ENCODE data around the gene ARHGEF16.

The ARHGEF16 gene

DNA sequence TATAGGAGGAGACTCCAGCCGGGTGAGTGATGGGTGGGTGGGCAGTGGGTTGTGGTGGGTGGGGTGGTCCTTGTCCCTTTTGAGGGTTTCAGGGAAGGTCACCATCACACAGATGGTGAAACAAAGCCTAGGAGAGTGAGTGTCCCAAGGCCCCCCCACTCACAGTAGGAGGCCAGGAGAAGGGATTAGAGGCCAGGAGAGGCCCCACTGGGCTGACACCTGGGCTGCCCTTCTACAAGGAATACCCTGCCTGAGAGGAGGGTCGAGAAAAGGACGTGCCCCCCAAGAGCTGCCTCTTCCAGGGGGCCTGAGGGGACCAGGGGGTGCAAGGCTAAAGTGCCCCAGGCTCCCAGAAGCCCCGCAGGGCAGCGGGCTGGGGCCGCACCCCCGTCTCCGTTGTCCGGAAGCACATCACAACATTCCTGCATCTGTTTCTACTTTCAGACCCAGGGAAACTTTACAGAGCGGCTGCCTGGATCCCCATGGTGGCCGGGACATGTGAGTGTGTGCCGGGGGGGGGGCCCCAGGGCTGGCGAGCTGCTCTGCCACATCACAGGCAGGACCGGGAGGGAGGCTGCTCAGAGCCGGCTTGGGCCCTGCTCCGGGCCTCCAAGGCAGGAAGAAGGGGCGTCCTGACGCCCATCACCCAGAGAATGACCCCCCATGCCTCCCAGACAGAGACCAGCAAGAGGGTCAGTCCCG is 68.2 kb downstream of the ARHGEF16 start:
- DNase-seq = no peak

DNA sequence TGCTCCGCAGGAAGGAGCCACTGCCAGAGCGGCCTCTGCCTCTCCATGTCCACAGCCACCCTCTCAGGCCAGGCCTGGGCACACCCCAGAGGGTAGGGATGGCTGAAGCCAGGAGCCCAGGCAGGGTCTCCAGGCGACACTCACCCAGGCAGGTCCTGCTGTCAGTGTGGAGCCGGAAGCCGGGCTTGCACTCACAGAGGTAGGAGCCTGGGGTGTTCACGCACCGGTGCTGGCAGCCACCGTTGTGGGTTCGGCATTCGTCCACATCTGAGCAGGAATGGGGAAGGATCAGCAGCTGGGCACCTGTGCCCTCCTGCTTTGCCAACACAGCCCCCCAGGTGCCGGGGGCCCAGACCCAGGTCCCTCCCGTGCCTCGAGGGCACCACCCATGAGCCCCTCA is 69.5 kb downstream of the ARHGEF16 start:
- DNase-seq = no peak

DNA sequence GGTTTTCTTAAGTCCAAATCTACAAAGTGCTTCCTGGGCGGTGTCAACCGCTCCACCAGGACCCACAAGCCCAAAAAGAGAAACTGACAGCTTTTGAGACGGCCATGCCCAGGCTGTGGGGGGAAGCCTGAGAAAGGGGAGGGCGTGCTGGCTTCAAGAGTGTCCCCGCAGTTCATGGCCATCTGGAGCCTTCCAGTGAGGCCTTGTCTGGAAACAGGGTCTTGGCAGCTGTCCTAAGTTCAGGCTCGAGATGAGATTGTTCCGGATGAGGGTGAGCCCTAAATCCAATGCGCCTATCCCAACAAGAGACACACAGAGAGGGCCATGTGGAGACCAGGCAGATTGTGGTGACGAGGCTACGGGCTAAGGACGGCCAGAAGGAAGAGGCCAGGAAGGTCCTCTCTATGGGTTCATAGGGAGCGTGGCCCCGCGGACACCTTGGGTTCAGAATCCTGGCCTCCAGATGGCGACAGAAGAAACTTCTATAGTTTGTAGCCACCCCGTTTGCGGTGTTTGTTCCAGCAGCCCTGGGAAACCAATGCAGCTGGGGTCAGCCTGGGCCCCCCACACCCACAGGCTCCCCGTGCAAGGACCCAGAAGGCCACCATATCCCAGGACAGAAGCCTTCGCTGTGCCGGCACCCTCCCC is 70.2 kb downstream of the ARHGEF16 start:
- DNase-seq = no peak

DNA sequence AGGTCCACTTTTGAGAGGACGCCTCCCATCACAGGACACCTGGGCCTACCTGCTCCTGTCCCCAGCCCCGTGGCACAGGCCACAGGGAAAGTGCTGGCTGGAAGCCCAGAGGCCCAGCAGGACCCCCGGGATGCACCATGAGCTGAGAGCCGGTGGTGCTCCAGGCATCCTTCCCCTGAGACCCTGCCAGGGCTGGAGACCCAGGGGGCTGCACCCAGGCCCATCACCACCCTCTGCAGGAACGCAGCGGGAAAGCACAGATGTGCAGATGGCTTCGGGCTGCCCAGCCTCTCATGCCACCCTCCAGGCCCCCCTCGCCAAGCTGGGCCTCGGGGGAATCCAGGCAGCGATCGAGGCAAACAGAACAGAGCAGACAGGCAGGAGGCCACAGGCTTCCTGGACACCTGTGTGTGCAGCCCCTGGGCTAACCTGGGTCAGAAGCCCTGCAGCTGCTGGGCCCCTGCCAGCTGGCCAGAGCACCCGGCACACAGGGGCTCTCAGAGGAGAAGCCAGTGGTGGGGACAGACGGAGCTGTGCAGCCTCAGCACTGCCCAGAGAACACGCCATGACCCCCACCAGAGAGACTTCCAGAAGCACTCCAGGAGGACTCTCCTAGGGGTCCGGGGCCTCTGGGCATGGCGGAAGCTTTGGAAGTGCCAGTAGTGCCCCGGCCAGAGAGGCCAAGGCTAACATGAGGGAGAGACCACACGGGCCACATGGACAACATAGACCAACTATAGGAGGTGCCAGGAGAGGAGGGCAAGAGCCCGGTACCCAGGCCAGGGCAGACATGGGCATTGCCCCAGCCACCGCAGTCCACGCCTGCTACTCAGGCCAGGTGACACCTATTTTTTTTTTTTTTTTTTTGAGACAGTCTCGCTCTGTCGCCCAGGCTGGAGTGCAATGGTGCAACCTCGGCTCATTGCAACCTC is 71.4 kb downstream of the ARHGEF16 start:
- DNase-seq = no peak

DNA sequence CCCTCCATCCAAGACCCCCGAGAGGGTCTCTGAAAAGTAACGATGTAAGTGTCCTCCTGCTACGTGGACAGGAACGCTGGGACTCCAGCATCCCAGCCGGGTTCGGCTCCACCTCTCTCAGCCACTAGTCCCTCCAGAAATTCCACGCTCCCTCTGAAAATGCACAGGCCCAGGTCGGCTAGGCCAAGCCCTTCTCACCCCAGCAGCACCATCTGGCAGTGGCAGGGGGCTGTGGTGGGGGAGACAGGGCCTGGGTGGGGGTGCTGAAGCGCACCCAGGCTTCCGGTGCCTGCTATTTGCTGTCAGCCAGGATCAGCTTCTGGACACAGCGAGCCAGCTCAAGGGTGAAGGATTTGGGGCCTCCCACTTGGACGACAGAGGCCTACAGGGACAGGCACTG is 73.3 kb downstream of the ARHGEF16 start:
- no peak for DNase-seq

DNA sequence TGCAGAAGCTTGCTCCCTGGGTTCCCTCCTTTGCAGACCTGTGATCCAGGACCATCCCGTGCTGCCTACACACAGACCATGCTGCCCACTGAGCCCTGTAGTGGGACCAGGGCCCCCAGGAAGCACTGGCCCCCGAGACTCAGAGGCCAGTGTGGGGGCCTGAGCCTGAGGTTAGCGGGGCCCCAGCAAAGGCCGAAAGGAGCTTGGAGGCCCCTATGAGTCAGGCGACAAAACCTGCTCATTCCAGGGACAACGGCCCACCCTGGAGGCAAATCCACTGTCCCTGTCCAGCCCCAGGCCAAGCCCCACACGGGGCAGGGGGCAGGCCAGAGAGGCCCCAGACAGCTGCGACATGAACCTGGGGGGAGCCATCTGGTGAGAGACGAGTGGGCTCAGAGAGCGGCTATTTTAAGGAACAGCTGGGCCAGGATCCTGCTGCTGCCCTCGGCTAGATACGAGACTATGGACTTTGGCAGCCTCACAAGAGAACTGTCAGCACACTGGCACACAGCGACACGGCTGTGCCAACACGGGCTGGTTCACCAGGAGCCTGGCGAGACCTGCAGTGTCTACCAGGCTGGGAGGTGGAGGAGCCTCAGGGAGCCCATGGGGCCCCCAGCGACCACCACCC is 74.7 kb downstream of the ARHGEF16 start:
- DNase-seq = no peak

DNA sequence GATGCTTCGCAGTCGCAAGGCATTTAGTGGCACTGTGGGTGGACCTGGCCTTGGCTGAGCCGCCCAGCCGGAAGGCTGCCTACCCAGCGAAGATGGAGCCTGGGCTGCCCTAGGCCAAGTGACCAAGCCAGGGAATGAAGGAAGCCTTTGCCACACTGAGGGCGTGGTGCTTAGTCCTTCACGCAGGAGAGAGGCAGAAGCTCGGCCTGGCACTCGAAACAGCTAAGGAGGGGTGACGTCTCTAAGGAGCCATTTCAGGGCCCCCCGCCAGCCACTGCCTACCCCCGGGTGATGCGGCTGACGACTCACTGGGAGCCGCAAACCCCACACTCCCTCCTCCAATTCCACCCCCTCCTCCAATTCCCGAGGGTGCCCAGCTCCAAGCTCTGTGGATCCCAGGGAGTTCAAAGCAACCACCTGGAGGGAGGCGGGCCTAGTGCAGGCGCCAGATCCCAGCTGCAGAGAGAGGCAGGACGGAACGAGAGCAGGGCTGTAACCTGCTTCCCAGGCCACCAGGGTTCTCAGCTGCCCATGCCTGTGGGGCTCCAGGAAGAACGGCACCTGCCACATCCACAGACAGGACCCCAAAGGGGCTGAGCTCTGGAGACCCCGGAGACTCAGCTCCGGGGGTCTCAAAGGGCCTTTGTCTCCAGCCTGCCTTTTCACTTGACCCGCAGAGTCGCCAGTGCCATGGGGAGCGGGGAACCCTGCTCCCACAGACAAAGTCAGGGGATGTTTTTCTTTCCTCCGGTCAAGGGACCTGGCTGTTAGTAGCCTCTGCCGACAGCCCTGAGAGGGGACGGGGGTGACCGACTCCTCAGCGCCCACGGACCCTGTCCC is 75.8 kb downstream of the ARHGEF16 start:
- DNase-seq = no peak
